Endothelial cell (in vitro differentiated cells): ENCODE results near the gene STAB2. TPM values are rescaled to one million over a fixed set of nuclear protein-coding genes. Genes with fewer than 3 reads are reported as not detected.

Experiments
- DNase-seq: peaks from one replicate; pipeline ENCODE4 v3.0.0; 2021; ENCODE audit warnings: low spot score
- H3K27ac Mint-ChIP-seq: one replicate; pipeline ENCODE4 v1.8.0; 2021; ENCODE audit warnings: mixed read lengths, inconsistent platforms; ENCODE audit not compliant: unreplicated experiment
- H3K27me3 Mint-ChIP-seq: one replicate; pipeline ENCODE4 v1.8.0; 2021; ENCODE audit warnings: mild to moderate bottlenecking, moderate library complexity, mixed read lengths, inconsistent platforms; ENCODE audit not compliant: unreplicated experiment
- H3K36me3 Mint-ChIP-seq: one replicate; pipeline ENCODE4 v1.8.0; 2021; ENCODE audit warnings: mild to moderate bottlenecking, low read depth, mixed read lengths, inconsistent platforms; ENCODE audit not compliant: unreplicated experiment
- H3K4me1 Mint-ChIP-seq: one replicate; pipeline ENCODE4 v1.8.0; 2021; ENCODE audit warnings: mild to moderate bottlenecking, mixed read lengths, inconsistent platforms; ENCODE audit not compliant: unreplicated experiment
- H3K4me3 Mint-ChIP-seq: one replicate; pipeline ENCODE4 v1.8.0; 2021; ENCODE audit warnings: mild to moderate bottlenecking, mixed read lengths, inconsistent platforms; ENCODE audit not compliant: unreplicated experiment
- H3K9me3 Mint-ChIP-seq: one replicate; pipeline ENCODE4 v1.8.0; 2021; ENCODE audit warnings: mixed read lengths, inconsistent platforms; ENCODE audit not compliant: unreplicated experiment
- total RNA-seq: library from RNA; stranded (reverse); fragmentation: NEBNext Ultra II Directional; extraction: Animal tissue kit (Norgen Biotek cat#: 25700); gene quantifications from one replicate; pipeline ENCODE4 v1.2.1, GENCODE V29; 2021; ENCODE audit not compliant: unreplicated experiment
- TF ChIP-seq, protein P1 (sequence below): fragments of 200-600 bp; sonication (generic); IDR thresholded peaks from one replicate; pipeline ENCODE4 v1.5.0; 2021; ENCODE audit warnings: antibody characterized with exemption; ENCODE audit not compliant: unreplicated experiment

Gene STAB2
- total RNA-seq, 1 donor from 2014 or later: 0.10 TPM

DNA sequence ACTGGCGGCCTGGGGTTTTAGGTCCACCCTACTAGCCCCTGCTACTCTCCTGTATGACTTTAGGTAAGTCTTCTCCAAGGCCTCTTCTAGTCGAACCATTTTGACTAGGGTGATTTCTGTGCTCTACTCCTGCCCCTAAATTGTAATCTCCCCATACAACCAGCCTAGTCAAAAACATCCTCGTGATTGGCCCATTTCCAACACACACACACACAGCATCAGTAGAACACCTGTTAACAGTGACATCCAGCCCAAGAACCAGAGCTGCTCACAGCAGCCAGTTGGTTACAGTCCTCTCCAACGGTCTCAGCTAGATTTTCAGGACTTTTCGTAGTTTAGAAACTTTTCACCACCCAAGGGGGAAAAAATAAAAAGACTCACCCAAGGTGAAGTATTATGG lies 223.0 kb downstream of the STAB2 start:
- no peak overlapping the region for H3K27ac Mint-ChIP-seq
- no peak overlapping the region for H3K4me3 Mint-ChIP-seq
- TF ChIP-seq, protein P1, sequence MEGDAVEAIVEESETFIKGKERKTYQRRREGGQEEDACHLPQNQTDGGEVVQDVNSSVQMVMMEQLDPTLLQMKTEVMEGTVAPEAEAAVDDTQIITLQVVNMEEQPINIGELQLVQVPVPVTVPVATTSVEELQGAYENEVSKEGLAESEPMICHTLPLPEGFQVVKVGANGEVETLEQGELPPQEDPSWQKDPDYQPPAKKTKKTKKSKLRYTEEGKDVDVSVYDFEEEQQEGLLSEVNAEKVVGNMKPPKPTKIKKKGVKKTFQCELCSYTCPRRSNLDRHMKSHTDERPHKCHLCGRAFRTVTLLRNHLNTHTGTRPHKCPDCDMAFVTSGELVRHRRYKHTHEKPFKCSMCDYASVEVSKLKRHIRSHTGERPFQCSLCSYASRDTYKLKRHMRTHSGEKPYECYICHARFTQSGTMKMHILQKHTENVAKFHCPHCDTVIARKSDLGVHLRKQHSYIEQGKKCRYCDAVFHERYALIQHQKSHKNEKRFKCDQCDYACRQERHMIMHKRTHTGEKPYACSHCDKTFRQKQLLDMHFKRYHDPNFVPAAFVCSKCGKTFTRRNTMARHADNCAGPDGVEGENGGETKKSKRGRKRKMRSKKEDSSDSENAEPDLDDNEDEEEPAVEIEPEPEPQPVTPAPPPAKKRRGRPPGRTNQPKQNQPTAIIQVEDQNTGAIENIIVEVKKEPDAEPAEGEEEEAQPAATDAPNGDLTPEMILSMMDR: no peak
- H3K36me3 Mint-ChIP-seq: no peaks in the 10 kb centered on the region
- H3K9me3 Mint-ChIP-seq: no peaks in the 10 kb centered on the region
- no peaks in the 10 kb centered on the region for H3K4me1 Mint-ChIP-seq
- no peaks in the 10 kb centered on the region for H3K27me3 Mint-ChIP-seq
- DNase-seq: no peak

DNA sequence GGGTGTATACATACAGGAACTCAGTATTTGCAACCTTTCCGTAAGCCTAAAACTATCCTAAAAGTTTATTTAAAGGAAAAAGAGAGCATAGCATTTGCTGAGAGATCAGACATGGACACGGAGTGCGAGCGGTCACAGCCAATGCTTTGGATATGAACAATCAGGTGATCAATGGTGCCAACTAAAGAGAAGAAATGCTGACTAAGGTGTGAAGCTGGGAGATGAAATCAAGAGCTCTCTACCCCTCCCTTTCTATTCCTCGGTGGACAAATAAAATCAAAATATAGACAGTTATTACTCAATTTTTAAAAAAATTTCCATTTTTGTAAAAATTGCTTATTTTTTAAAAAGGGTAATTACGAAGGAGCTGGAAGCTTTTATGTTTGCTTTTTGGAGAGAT lies 224.7 kb downstream of the STAB2 start:
- no peak for DNase-seq
- H3K4me1 Mint-ChIP-seq: no peaks in the 10 kb centered on the region
- H3K36me3 Mint-ChIP-seq: no peaks in the 10 kb centered on the region
- TF ChIP-seq, protein P1: no peak
- no peaks in the 10 kb centered on the region for H3K9me3 Mint-ChIP-seq
- H3K27me3 Mint-ChIP-seq: no peaks in the 10 kb centered on the region
- H3K27ac Mint-ChIP-seq: no peak overlapping the region
- no peak overlapping the region for H3K4me3 Mint-ChIP-seq

DNA sequence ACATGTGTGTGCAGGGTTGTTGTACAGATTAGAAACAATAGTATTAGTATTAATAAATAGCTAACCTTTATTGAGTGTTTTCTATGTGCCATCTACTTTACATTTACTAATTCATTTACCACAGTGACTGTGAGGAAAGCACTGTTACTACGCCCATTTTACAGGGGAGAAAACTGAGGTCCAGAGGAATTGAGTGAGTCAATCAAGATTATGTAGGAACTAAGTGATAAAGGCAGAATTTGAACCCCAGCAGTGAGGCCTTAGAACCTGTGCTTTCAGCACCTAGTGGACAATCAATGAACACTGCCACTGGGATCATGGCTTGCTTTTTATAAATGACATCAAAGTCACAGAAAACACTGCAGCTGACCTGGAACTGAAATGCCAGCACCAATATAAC lies 225.7 kb downstream of the STAB2 start:
- Mint-ChIP-seq H3K36me3 (no peaks in the 10 kb centered on the region), H3K4me1 (no peaks in the 10 kb centered on the region), H3K9me3 (no peaks in the 10 kb centered on the region), H3K4me3 (no peak overlapping the region), H3K27me3 (no peaks in the 10 kb centered on the region), H3K27ac (no peak overlapping the region)
- no peak for DNase-seq
- TF ChIP-seq, protein P1: no peak

DNA sequence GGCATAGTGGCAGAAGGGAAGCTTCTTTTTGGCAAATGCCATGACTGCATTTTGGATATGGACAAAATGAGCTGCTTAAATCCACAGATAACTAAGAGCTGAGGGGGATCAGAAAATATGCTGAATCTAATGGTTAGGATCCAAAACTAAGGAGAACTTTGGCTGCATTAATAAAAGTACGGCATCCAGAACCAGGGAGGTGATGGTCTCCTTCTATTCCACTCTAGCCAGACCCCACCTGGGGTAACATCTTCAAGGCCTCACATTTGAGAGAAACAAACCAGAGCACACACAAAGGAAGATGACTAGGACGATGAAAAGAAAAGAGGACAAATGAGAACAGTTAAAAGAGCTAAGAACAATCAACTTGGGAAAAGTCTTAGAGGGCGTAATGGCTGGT lies 226.4 kb downstream of the STAB2 start:
- no peak overlapping the region for H3K27ac Mint-ChIP-seq
- TF ChIP-seq, protein P1: no peak

DNA sequence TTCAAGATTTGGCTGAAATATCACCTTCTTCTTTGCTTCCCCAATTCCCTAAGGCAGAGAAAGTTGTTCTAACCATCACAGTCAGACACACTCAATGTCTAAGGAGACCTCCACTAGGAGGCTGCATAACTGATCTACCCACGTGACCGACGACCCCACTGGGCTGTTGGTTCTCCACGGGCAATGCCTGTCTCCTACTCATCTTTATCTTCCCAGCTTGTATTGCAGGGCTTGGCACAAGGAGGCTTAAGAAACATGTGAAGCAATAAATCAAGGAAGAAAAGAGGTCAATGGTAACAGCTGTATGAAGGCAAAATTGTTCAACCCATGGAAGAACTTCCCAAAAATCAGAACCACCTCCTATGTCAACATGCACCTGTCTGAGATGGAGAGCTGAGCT lies 226.9 kb downstream of the STAB2 start:
- no peaks in the 10 kb centered on the region for H3K27me3 Mint-ChIP-seq
- H3K36me3 Mint-ChIP-seq: no peaks in the 10 kb centered on the region
- TF ChIP-seq, protein P1: no peak
- DNase-seq: no peak
- no peaks in the 10 kb centered on the region for H3K9me3 Mint-ChIP-seq
- H3K4me1 Mint-ChIP-seq: no peaks in the 10 kb centered on the region
- no peak overlapping the region for H3K4me3 Mint-ChIP-seq
- H3K27ac Mint-ChIP-seq: no peak overlapping the region

More for the DNA sequence above, 226.4 kb downstream of the STAB2 start:
- Mint-ChIP-seq H3K27me3 (no peaks in the 10 kb centered on the region), H3K36me3 (no peaks in the 10 kb centered on the region), H3K4me1 (no peaks in the 10 kb centered on the region), H3K9me3 (no peaks in the 10 kb centered on the region), H3K4me3 (no peak overlapping the region)
- no peak for DNase-seq
